Kidney (tissue), 14 donors: Measurements from ENCODE around the gene ZNF200. TPM values are rescaled to one million over a fixed set of nuclear protein-coding genes. Genes with fewer than 3 reads are reported as not detected.

ENCODE experiments used
- DNase-seq, 5 donors: peaks; one replicate each; pipeline ENCODE4 v3.0.0-alpha.2; 2013 to 2020
- FAIRE-seq: peaks from 2 replicates; lab custom pipeline; 2012; peaks lifted over from hg19 to GRCh38; lab: Jason Lieb, UNC
- H3K27ac ChIP-seq, 2 donors: one replicate each; pipeline ENCODE4 v1.7.0; 2013; ENCODE audit warnings: low read depth in 2 of 2, low read length in 2 of 2, inconsistent platforms in 1 of 2
- H3K27me3 ChIP-seq: one replicate; pipeline ENCODE4 v1.7.1; 2013; ENCODE audit warnings: low read length, inconsistent platforms; ENCODE audit not compliant: control insufficient read depth, insufficient read depth
- H3K36me3 ChIP-seq, 3 donors: one replicate each; pipeline versions ENCODE4 v1.7.0 to v1.7.1; 2013; ENCODE audit warnings: low read length in 3 of 3, control low read depth in 1 of 3, inconsistent platforms in 1 of 3; ENCODE audit not compliant: insufficient read depth in 3 of 3, control insufficient read depth in 2 of 3
- H3K4me1 ChIP-seq, 3 donors: one replicate each; pipeline versions ENCODE4 v1.7.0 to v1.7.1; 2013; ENCODE audit warnings: low read length in 3 of 3, inconsistent platforms in 1 of 3, low read depth in 1 of 3; ENCODE audit not compliant: control insufficient read depth in 2 of 3, insufficient read depth in 2 of 3
- H3K4me3 ChIP-seq, 3 donors: one replicate each; pipeline versions ENCODE4 v1.7.0 to v1.8.1; 2013; ENCODE audit warnings: low read length in 3 of 3, control low read depth in 1 of 3, inconsistent platforms in 1 of 3
- H3K9ac ChIP-seq, 3 donors: one replicate each; pipeline versions ENCODE4 v1.7.0 to v1.7.1; 2013; ENCODE audit warnings: low read length in 3 of 3, control low read depth in 1 of 3, inconsistent platforms in 1 of 3
- H3K9me3 ChIP-seq, 3 donors: one replicate each; pipeline versions ENCODE4 v1.7.0 to v1.7.1; 2013; ENCODE audit warnings: low read length in 3 of 3, control low read depth in 1 of 3, inconsistent platforms in 1 of 3; ENCODE audit not compliant: control insufficient read depth in 2 of 3, insufficient read depth in 1 of 3
- CTCF ChIP-seq: IDR thresholded peaks from 3 replicates; pipeline ENCODE4 v1.5.1; 2012; ENCODE audit warnings: mild to moderate bottlenecking, moderate library complexity, borderline replicate concordance; ENCODE audit not compliant: insufficient read depth; ENCODE audit errors: extremely low read depth
- intact Hi-C: fragments of 100-400 bp; cut with DNase I; formaldehyde crosslinking; loops from one replicate; pipeline ENCODE4 v1.11.1; 2022
- polyA plus RNA-seq: library from polyadenylated mRNA; stranded (reverse); fragments of 350-450 nt; fragmentation: Illumina TruSeq; extraction: RNeasy Lipid Tissue Mini Kit (QIAGEN cat#74804); gene quantifications from one replicate; pipeline ENCODE4 v1.2.3, GENCODE V29; 2014; ENCODE audit warnings: low read depth, low replicate concordance; ENCODE audit not compliant: insufficient read depth
- total RNA-seq: library from RNA; stranded (reverse); fragmentation: NEBNext Ultra II Directional; extraction: Animal tissue kit (Norgen Biotek cat#: 25700); gene quantifications from one replicate; pipeline ENCODE4 v1.2.1, GENCODE V29; 2021
- donor health status: control.
- donor health status: control.
- donor health status: control.
- donor health status: control.
- donor health status: control.
- donor health status: DM: yes; HTN: yes; CAD: no.
- donor health status: Normal renal cell carcinoma (clear cell type).

Gene ZNF200
- total and polyA plus RNA-seq, 2 donors from 2014 or later: 3.3 to 9.6 TPM

DNA sequence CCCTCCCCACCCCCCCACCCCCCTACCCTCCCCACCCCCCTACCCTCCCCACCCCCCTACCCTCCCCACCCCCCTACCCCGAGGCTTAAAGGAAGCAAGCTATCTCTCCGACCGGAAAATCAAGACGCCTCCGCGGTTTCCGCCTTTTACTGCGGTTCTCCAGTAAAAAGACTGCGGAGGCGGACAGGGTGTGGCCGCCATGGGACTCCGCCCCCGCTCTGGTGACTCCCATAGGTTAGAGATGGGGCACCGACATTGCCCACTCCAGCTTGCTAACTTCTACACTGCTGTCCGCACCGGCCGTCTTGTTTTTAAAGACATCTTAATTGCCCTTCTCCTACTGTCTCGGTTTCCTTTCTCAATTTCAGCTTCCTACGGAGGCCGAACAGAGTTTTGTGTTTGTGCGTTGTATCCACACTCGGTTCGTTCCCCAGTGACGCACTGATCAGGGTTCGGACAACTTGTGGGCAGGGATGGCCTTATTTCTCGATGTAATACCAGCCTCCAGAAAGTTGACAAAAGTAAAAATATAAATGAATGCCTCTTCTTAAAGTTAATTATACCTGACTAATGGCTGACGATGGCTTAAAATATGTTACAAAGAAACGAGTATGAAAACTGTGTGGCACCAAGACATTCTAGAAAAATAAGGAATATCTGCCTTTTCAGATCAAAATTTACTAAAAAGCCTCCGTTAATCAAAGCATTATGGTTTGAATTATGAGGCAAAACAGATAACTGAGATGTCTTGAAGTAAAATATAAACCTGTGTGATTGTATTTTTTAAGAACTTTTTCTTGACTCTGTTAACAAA, 1.1 kb upstream of the ZNF200 start:
- Histone ChIP-seq H3K4me3 (no peak overlapping the region), H3K27me3 (no peaks in the 10 kb centered on the region), H3K9me3 (no peaks in the 10 kb centered on the region), H3K4me1 (peaks cover 0 to 10% (median 0%) of the 10 kb centered on the region in 3 donors), H3K9ac (no peak overlapping the region), H3K27ac (no peak overlapping the region), H3K36me3 (peaks cover 13 to 26% (median 19%) of the 10 kb centered on the region in 3 donors)
- intact Hi-C loops: no loop called here
- FAIRE-seq: no peak
- TF ChIP-seq CTCF: no peak
- peak in 2 of 5 donors; percentile 48 to 83 for DNase-seq

DNA sequence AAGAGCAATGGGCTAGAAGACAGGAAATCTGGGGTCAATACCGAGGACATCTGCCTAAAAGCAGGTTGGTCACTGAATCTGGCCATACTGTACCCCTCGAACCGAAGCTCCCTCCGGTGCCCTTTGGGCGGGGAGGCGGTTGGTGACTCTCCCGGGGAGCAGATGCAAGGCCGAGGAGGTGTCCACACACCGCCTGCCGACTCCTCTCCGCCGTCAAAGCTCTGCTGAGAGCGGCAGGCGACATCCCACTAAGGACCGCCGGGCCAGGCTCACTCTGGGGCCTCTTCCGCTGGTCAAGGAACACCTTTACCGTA, 458 bp downstream of the ZNF200 start:
- Histone ChIP-seq H3K36me3 (peaks cover 20 to 34% (median 22%) of the 10 kb centered on the region in 3 donors), H3K27me3 (no peaks in the 10 kb centered on the region), H3K27ac (peak overlapping the region; percentile 98), H3K9ac (peak overlapping the region; percentile 74 to 96 (median 96)), H3K4me1 (peaks cover 0 to 10% (median 0%) of the 10 kb centered on the region in 3 donors), H3K4me3 (peak overlapping the region; percentile 96 to 98 (median 98)), H3K9me3 (no peaks in the 10 kb centered on the region)
- FAIRE-seq: no peak
- intact Hi-C loops: no loop called here
- TF ChIP-seq CTCF: no peak
- DNase-seq: no peak

DNA sequence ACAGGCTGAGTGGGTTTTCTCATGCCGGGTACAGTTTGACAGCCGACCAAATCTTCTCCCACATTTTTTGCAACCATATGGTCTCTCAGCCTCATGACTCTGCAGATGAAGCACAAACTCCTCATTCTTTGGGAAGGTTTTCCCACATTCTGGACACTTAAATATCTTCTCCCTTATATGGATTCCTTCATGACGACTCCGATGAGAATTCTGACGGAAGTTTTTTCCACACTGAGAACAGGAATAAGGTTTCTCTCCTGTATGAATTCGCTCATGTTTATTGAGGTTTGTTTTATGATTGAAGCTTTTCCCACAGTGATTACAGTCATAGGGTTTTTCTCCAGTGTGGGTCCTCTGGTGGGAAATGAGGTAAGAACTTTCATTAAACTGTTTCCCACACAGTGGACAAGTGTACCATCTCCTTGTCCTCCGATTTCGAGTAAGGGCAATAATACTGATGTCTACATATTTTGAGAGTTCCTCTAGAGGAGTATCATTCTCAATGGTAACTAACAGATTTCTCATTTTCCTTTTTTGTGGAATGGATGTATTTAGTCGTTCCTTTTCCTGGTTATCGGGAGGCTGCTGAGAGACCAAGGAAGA, 10.9 kb downstream of the ZNF200 start:
- no peak for DNase-seq
- Histone ChIP-seq H3K27ac (no peak overlapping the region), H3K9ac (no peak overlapping the region), H3K27me3 (no peaks in the 10 kb centered on the region), H3K36me3 (peaks cover 12 to 41% (median 20%) of the 10 kb centered on the region in 3 donors), H3K9me3 (peaks cover 4 to 58% (median 30%) of the 10 kb centered on the region in 3 donors), H3K4me1 (no peaks in the 10 kb centered on the region), H3K4me3 (peak overlapping the region in 1 of 3 donors; percentile 10)
- FAIRE-seq: no peak
- intact Hi-C loops: no loop called here
- TF ChIP-seq CTCF: no peak
